ENCODE measurements around the gene VAPA.

The VAPA gene

DNA sequence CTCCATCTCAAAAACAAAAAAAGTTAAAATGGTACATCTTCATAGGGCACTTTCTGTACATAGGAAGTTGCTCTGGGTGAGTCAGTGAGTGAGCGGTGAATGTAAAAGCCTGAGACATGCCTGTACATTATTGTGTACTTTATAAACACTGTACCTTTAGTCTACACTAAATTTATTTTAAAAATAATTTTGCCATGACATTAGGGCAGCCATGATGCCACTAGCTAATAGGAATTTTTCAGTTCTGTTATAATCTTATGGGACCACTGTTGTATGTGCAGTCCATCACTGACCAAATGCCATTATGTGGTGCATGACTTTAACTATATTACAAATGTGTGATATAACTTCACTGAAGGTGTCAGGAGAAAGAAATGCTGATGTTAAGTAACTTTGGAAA, 39.1 kb upstream of the VAPA start:
- Histone ChIP-seq H3K4me1 (ENCODE audit: control insufficient read depth, insufficient read depth, low read length, unreplicated experiment) (peaks cover 45% of the 10 kb centered on the region), H3K36me3 (ENCODE audit: insufficient read depth, low read length) (no peaks in the 10 kb centered on the region), H3K4me3 (ENCODE audit: low read depth, low read length) (no peak overlapping the region), H3K27me3 (ENCODE audit: insufficient read depth, low read length) (no peaks in the 10 kb centered on the region), H3K79me2 (ENCODE audit: control insufficient read depth, insufficient read depth, low read length, unreplicated experiment) (no peaks in the 10 kb centered on the region), H2AFZ (ENCODE audit: low read length, unreplicated experiment) (no peak overlapping the region), H3K27ac (ENCODE audit: low read depth, low read length) (no peak overlapping the region)

DNA sequence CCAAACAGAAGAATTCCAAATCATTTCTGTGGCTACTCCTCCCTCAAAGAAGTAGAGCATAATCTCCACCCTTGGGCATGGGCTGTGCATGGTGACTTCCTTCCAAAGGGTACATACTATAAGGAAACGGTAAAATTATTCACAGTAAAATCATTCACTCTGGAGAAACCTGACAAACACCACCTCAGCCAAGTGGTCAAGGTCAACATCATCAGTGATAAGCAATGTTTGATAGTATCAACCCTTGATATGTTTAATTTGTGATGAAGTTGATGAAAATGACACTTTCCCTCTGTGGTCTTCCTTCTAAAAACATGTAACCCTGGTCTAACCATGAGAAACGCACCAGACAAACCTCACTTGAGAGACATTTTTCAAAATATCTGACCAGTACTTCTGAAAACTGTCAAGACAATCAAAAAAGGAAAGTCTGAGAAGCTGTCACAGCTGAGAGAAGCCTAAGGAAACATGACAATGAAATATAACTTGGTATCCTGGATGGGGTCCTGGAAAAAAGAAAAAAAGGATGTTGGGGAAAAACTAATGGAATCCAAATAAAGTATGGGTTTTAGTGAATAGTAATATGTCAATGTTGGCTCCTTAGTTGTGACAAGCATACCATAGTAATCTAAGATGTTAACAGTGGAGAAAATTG, 37.5 kb upstream of the VAPA start:
- no peaks in the 10 kb centered on the region for H3K79me2 ChIP-seq (ENCODE audit: control insufficient read depth, insufficient read depth, low read length, unreplicated experiment)
- H3K27me3 ChIP-seq (ENCODE audit: insufficient read depth, low read length), result no peaks in the 10 kb centered on the region
- peak overlapping the region; percentile 74 for H3K4me3 ChIP-seq (ENCODE audit: low read depth, low read length)
- peaks cover 29% of the 10 kb centered on the region for H3K4me1 ChIP-seq (ENCODE audit: control insufficient read depth, insufficient read depth, low read length, unreplicated experiment)
- peak overlapping the region; percentile 100 for H2AFZ ChIP-seq (ENCODE audit: low read length, unreplicated experiment)
- peak overlapping the region; percentile 98 for H3K27ac ChIP-seq (ENCODE audit: low read depth, low read length)
- no peaks in the 10 kb centered on the region for H3K36me3 ChIP-seq (ENCODE audit: insufficient read depth, low read length)

DNA sequence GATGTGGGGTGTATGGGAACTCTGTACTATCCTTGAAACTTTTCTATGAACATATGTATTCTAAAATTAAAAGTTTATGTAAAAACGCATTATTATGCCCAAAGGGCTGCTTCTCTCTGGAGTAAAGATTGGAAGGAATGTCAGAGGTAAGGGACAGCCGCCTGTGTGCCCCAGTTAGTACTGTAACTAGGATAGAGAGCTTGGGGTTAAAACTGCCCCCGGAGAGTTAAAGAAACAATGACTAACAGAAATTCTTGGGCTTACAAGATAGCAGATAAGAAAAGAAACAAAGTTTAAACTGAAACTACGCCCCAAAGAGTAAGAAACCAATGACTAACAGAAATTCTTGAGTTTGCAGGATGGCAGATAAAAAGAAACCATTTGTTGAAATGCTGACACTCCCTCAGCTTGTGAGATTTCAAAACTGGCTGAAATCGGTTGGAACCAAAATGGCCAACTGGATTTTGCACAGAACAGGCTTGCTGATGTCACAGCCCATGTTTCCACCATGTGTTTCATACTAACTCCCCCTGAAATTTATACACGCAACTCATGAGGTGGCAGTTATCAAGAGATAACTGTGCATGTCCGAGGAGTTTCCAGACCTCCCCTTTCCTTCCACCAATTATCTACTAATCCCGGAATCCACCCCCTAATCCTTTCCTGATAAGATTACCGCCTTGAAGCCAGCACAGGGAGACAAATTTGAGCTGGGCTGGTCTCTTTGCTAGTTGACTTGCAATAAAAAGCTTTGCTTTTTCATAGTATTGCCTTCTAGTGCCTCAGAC, 36.8 kb upstream of the VAPA start:
- peak overlapping the region; percentile 100 for H2AFZ ChIP-seq (ENCODE audit: low read length, unreplicated experiment)
- H3K27me3 ChIP-seq (ENCODE audit: insufficient read depth, low read length), result no peaks in the 10 kb centered on the region
- peak overlapping the region; percentile 74 for H3K4me3 ChIP-seq (ENCODE audit: low read depth, low read length)
- no peaks in the 10 kb centered on the region for H3K36me3 ChIP-seq (ENCODE audit: insufficient read depth, low read length)
- peak overlapping the region; percentile 98 for H3K27ac ChIP-seq (ENCODE audit: low read depth, low read length)
- no peaks in the 10 kb centered on the region for H3K79me2 ChIP-seq (ENCODE audit: control insufficient read depth, insufficient read depth, low read length, unreplicated experiment)
- H3K4me1 ChIP-seq (ENCODE audit: control insufficient read depth, insufficient read depth, low read length, unreplicated experiment), result peaks cover 27% of the 10 kb centered on the region

DNA sequence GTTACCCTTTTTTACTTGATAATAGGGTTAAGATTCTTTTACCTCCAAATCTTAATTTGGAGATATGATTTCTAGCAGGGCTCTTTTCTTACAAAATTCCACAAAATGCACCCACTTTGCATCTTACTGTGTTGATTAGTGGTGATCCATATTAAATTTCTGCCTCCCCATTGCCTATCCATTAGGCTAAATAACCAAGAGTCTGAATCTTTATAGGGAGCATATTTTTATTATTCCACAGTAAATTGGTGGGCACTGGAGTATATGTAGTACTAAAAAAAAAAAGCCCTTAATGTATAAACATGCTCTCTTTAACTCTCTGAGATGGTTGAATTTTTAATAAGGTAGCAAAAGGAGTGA, 36.2 kb upstream of the VAPA start:
- no peaks in the 10 kb centered on the region for H3K27me3 ChIP-seq (ENCODE audit: insufficient read depth, low read length)
- peak overlapping the region; percentile 74 for H3K4me3 ChIP-seq (ENCODE audit: low read depth, low read length)
- no peaks in the 10 kb centered on the region for H3K79me2 ChIP-seq (ENCODE audit: control insufficient read depth, insufficient read depth, low read length, unreplicated experiment)
- peak overlapping the region; percentile 98 for H3K27ac ChIP-seq (ENCODE audit: low read depth, low read length)
- no peaks in the 10 kb centered on the region for H3K36me3 ChIP-seq (ENCODE audit: insufficient read depth, low read length)
- H2AFZ ChIP-seq (ENCODE audit: low read length, unreplicated experiment), result peak overlapping the region; percentile 100
- peaks cover 27% of the 10 kb centered on the region for H3K4me1 ChIP-seq (ENCODE audit: control insufficient read depth, insufficient read depth, low read length, unreplicated experiment)

DNA sequence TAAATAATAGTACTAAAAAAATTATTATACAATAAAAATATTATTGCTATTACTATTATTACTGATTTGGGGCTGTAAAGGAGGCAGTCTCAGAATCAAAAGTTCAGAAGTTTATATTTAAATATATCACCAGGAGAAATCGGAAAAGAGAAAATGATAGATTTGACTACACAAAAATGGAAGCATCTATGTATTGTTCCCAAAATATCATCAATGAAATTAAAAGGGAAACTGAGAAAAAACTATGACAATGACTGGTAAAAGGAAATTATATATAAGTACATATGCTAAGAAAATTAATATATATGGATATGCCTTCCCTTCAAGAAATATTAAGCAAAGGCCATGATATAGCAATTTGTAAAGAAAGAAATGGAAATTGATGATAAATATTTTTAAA, 35.7 kb upstream of the VAPA start:
- Histone ChIP-seq H3K36me3 (ENCODE audit: insufficient read depth, low read length) (no peaks in the 10 kb centered on the region), H3K4me1 (ENCODE audit: control insufficient read depth, insufficient read depth, low read length, unreplicated experiment) (peaks cover 27% of the 10 kb centered on the region), H3K27ac (ENCODE audit: low read depth, low read length) (peak overlapping the region; percentile 98), H2AFZ (ENCODE audit: low read length, unreplicated experiment) (no peak overlapping the region), H3K4me3 (ENCODE audit: low read depth, low read length) (no peak overlapping the region), H3K27me3 (ENCODE audit: insufficient read depth, low read length) (no peaks in the 10 kb centered on the region), H3K79me2 (ENCODE audit: control insufficient read depth, insufficient read depth, low read length, unreplicated experiment) (no peaks in the 10 kb centered on the region)

DNA sequence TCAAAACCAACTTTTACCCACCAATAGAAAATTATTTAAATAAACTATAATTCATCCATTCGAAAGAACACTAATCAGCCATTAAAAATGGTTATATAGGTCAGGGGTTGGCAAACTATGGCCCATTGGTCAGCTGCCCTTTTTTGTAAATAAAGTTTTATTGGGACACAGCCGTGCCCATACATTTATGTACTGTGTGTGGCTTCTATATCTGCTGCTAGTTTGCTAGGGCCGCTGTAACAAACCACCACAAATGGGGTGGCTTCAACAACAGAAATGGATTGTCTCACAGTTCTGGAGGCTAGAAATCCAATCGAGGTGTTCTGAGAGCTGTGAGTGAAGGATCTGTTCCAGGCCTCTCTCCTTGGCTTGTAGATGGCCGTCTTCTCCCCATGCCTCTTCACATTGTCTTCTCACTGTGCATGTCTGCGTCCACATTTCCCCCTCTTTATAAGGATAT, 35.0 kb upstream of the VAPA start:
- Histone ChIP-seq H3K36me3 (ENCODE audit: insufficient read depth, low read length) (no peaks in the 10 kb centered on the region), H3K27me3 (ENCODE audit: insufficient read depth, low read length) (no peaks in the 10 kb centered on the region), H3K79me2 (ENCODE audit: control insufficient read depth, insufficient read depth, low read length, unreplicated experiment) (no peaks in the 10 kb centered on the region), H3K4me1 (ENCODE audit: control insufficient read depth, insufficient read depth, low read length, unreplicated experiment) (peaks cover 26% of the 10 kb centered on the region), H2AFZ (ENCODE audit: low read length, unreplicated experiment) (no peak overlapping the region), H3K4me3 (ENCODE audit: low read depth, low read length) (no peak overlapping the region), H3K27ac (ENCODE audit: low read depth, low read length) (no peak overlapping the region)

DNA sequence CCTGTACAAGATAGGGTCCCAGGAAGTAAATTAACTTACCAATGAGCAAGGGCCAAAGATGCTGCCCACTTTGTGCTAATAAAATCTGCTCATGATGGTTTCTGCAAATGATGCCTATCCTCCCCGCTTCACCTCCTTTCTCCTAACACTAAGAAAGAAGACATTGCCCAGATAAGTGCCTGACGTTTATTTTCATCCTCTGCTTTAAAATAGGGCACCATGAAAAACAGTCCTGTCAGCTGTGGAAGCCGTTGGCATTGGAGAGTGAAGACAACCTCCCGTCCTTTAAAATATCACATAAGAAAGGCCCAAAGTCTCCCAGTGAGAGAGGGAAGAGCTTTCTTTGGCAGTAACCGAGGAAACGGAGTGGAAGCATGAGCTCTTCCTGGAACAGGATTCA, 29.7 kb upstream of the VAPA start:
- Histone ChIP-seq H3K4me3 (ENCODE audit: low read depth, low read length) (no peak overlapping the region), H3K27me3 (ENCODE audit: insufficient read depth, low read length) (no peaks in the 10 kb centered on the region), H3K36me3 (ENCODE audit: insufficient read depth, low read length) (no peaks in the 10 kb centered on the region), H3K4me1 (ENCODE audit: control insufficient read depth, insufficient read depth, low read length, unreplicated experiment) (no peaks in the 10 kb centered on the region), H2AFZ (ENCODE audit: low read length, unreplicated experiment) (no peak overlapping the region), H3K27ac (ENCODE audit: low read depth, low read length) (no peak overlapping the region), H3K79me2 (ENCODE audit: control insufficient read depth, insufficient read depth, low read length, unreplicated experiment) (no peaks in the 10 kb centered on the region)

DNA sequence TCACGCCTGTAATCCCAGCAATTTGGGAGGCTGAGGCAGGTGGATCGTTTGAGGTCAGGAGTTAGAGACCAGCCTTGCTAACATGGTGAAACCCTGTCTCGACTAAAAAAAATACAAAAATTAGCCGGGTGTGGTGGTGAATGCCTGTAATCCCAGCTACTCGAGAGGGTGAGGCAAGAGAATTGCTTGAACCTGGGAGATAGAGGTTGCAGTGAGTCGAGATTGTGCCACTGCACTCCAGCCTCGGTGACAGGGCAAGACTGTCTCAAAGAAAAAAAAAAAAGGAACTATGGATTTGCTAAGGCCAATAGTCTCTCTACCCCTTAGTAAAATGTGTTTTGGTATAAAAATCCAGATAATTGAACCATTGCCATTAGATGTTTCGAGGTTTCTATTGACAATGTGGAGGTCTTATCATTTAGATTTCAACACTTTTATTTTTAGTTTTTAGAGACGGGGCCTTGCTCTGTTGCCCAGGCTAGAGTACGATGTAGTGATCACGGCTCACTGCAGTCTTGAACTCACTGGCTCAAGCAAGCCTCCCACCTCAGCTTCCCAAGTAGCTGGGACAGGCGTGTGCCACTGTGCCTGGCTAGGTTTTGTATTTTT, 29.2 kb upstream of the VAPA start:
- Histone ChIP-seq H3K27me3 (ENCODE audit: insufficient read depth, low read length) (no peaks in the 10 kb centered on the region), H3K4me3 (ENCODE audit: low read depth, low read length) (no peak overlapping the region), H3K4me1 (ENCODE audit: control insufficient read depth, insufficient read depth, low read length, unreplicated experiment) (no peaks in the 10 kb centered on the region), H3K36me3 (ENCODE audit: insufficient read depth, low read length) (no peaks in the 10 kb centered on the region), H2AFZ (ENCODE audit: low read length, unreplicated experiment) (no peak overlapping the region), H3K27ac (ENCODE audit: low read depth, low read length) (no peak overlapping the region), H3K79me2 (ENCODE audit: control insufficient read depth, insufficient read depth, low read length, unreplicated experiment) (no peaks in the 10 kb centered on the region)

DNA sequence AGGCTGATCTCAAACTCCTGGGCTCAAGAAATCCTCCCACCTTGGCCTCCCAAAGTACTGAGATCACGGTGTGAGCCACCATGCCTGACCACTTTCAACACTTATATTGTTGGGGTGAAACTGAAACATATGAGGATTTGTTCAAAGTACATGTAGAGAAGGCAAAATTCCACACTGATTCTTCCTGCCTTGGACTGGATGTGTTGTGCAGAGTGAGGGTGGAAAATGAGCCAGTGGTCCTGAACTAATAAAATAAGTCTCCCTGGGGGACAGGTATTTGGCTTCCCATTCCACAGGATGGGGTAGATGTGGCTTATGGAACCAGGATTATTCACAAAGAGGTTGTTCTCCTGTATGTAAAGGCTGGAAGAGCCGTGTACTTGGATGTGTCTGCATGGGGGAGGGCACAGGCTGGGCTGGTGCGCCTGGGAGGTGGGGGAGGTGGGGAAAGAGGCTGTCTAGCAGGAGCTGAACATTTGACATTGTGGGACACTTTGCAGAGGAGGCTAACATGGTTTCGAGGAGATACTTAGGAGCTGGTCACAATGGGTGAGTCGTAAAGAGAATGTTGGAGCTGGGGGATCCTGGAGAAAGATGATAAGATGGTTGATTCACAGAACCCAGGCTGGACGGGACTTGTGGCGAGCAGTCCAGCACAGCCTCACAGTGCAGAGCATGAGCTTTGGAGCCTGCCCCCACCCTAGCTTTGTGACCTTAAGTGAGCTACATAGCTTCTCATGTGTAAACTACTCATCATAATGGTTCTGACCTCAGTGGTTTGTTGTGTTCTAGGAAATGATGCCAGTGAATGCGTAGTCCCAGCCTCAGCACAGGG, 28.4 kb upstream of the VAPA start, which contains the start of gene TXNDC2:
Gene TXNDC2, plus strand, starts transcription at position 804 of the 835 bp plus-strand sequence. CDS start 708 bp downstream, outside the sequence.
- H3K4me3 ChIP-seq (ENCODE audit: low read depth, low read length), result no peak within 1 kb of the TSS
- no peak within 1 kb of the TSS for H2AFZ ChIP-seq (ENCODE audit: low read length, unreplicated experiment)
- no peaks in the 10 kb centered on the region for H3K79me2 ChIP-seq (ENCODE audit: control insufficient read depth, insufficient read depth, low read length, unreplicated experiment)
- H3K36me3 ChIP-seq (ENCODE audit: insufficient read depth, low read length), result no peaks in the 10 kb centered on the region
- H3K4me1 ChIP-seq (ENCODE audit: control insufficient read depth, insufficient read depth, low read length, unreplicated experiment), result no peaks in the 10 kb centered on the region
- H3K27ac ChIP-seq (ENCODE audit: low read depth, low read length), result no peak within 1 kb of the TSS
- H3K27me3 ChIP-seq (ENCODE audit: insufficient read depth, low read length), result no peaks in the 10 kb centered on the region

DNA sequence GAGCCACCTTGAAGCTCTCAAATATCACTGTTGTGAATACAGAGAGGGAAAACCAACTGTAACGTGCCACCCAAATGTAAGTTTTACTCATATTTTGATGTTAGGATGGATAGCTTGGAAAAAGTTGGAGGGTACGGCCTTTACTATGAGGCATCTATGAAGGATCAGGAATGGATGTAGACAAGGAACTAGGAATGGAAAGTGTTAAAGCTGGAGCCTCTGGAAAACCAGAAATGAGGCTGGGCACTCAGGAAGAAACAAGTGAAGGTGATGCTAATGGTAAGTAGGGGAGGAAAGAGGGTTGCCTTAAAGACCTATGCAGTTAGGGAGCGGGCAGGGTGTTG, 27.8 kb upstream of the VAPA start:
- H3K36me3 ChIP-seq (ENCODE audit: insufficient read depth, low read length), result no peaks in the 10 kb centered on the region
- H2AFZ ChIP-seq (ENCODE audit: low read length, unreplicated experiment), result no peak overlapping the region
- no peak overlapping the region for H3K4me3 ChIP-seq (ENCODE audit: low read depth, low read length)
- H3K27ac ChIP-seq (ENCODE audit: low read depth, low read length), result no peak overlapping the region
- H3K27me3 ChIP-seq (ENCODE audit: insufficient read depth, low read length), result no peaks in the 10 kb centered on the region
- H3K79me2 ChIP-seq (ENCODE audit: control insufficient read depth, insufficient read depth, low read length, unreplicated experiment), result no peaks in the 10 kb centered on the region
- no peaks in the 10 kb centered on the region for H3K4me1 ChIP-seq (ENCODE audit: control insufficient read depth, insufficient read depth, low read length, unreplicated experiment)
